ENCODE measurements around the gene ATP8A2.

DNA sequence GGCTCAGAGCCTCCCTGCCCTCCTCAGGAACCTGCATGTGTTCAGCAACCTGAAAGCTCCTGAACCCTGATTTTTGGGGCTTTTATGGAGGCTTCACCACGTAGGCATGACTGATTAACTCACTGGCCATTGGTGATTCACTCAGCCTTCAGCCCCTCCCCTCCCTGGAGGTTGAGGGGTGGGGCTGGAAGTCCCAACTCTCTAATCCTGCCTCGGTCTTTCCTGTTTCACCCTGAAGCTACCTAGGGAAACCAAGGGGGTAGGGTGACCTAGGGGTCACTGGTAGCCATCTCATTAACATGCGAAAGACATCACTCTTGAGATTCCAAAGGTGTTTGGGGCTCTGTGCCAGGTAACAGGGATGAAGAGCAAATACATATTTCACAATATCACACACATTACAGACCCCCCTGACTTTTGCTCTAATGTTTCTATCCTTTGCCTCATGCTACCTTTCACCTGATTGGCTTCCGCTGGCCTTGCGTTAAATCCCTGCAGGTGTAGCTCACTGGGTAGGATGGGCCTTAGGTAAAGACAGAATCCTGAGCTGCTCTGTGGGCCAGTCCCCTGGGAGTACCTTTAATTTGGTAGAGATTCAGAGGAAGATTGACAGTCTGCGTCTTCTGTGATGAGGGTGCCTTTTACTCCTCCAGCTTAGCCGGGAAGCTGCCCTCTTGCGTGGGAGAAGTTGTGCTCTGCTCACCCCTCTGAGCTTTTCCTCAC lies 260.6 kb downstream of the ATP8A2 start:
- TF ChIP-seq, protein P1, sequence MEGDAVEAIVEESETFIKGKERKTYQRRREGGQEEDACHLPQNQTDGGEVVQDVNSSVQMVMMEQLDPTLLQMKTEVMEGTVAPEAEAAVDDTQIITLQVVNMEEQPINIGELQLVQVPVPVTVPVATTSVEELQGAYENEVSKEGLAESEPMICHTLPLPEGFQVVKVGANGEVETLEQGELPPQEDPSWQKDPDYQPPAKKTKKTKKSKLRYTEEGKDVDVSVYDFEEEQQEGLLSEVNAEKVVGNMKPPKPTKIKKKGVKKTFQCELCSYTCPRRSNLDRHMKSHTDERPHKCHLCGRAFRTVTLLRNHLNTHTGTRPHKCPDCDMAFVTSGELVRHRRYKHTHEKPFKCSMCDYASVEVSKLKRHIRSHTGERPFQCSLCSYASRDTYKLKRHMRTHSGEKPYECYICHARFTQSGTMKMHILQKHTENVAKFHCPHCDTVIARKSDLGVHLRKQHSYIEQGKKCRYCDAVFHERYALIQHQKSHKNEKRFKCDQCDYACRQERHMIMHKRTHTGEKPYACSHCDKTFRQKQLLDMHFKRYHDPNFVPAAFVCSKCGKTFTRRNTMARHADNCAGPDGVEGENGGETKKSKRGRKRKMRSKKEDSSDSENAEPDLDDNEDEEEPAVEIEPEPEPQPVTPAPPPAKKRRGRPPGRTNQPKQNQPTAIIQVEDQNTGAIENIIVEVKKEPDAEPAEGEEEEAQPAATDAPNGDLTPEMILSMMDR (IDR thresholded peaks at IDR 0.05) = no peak
- TF ChIP-seq POLR2A (IDR thresholded peaks at IDR 0.05) = no peak
